A673 (cell line): ENCODE data around the gene PRKAA1. TPM values are rescaled to one million over a fixed set of nuclear protein-coding genes. Genes with fewer than 3 reads are reported as not detected.

ENCODE experiments used
- Bru-seq: library from RNA; stranded (reverse); fragments of 400-500 nt; gene quantifications from one replicate; lab custom pipeline; 2021; lab: Mats Ljungman, UMichigan
- BruChase-seq, 2 experiments: library from RNA; stranded (reverse); fragments of 400-500 nt; gene quantifications; one replicate each; lab custom pipeline; 2021; lab: Mats Ljungman, UMichigan
- BruUV-seq: library from RNA; stranded (reverse); fragments of 400-500 nt; replicated peaks from 2 replicates; lab custom pipeline; 2021; lab: Mats Ljungman, UMichigan
- CTCF ChIA-PET: fragments of 300-600 bp; sonication (Branson Sonifier 250); formaldehyde crosslinking; loops from one replicate; lab custom pipeline; 2022; ENCODE audit warnings: antibody characterized with exemption; lab: Charles Lee
- POLR2A ChIA-PET: fragments of 300-600 bp; sonication (Branson Sonifier 250); formaldehyde crosslinking; loops from one replicate; lab custom pipeline; 2022; ENCODE audit warnings: antibody characterized with exemption; ENCODE audit not compliant: low non-redundant PET; lab: Charles Lee
- DNase-seq: peaks from one replicate; pipeline ENCODE4 v3.0.0-alpha.2; 2015; ENCODE audit warnings: low spot score
- H3K27ac ChIP-seq: fragments of 200-600 bp; sonication (generic); 2 replicates; pipeline ENCODE4 v1.5.1; 2016; ENCODE audit warnings: mixed run types, low read depth, mild to moderate bottlenecking, mixed read lengths, antibody characterized with exemption, low read length; ENCODE audit not compliant: poor library complexity, severe bottlenecking
- H3K27me3 ChIP-seq: fragments of 200-600 bp; sonication (generic); replicated peaks from 2 replicates; pipeline ENCODE4 v1.6.1; 2017; ENCODE audit warnings: mixed run types, low read depth, mild to moderate bottlenecking, mixed read lengths, antibody characterized with exemption, low read length; ENCODE audit not compliant: insufficient read depth, poor library complexity
- H3K36me3 ChIP-seq: fragments of 200-600 bp; sonication (generic); 2 replicates; pipeline ENCODE4 v1.6.1; 2016; ENCODE audit warnings: mixed run types, mild to moderate bottlenecking, mixed read lengths, antibody characterized with exemption, low read length; ENCODE audit not compliant: insufficient read depth, poor library complexity, severe bottlenecking
- H3K4me1 ChIP-seq: fragments of 200-600 bp; sonication (generic); 2 replicates; pipeline ENCODE4 v1.6.1; 2017; ENCODE audit warnings: mixed run types, mild to moderate bottlenecking, mixed read lengths, antibody characterized with exemption, low read length; ENCODE audit not compliant: insufficient read depth, poor library complexity, severe bottlenecking
- H3K4me3 ChIP-seq: fragments of 200-600 bp; sonication (generic); 2 replicates; pipeline ENCODE4 v1.5.1; 2016; ENCODE audit warnings: low read depth, mixed run types, mild to moderate bottlenecking, mixed read lengths, low read length; ENCODE audit not compliant: poor library complexity, severe bottlenecking
- H3K9me3 ChIP-seq: fragments of 200-600 bp; sonication (generic); 2 replicates; pipeline ENCODE4 v1.6.1; 2016; ENCODE audit warnings: mixed run types, low read depth, mild to moderate bottlenecking, mixed read lengths, antibody characterized with exemption, low read length; ENCODE audit not compliant: poor library complexity, severe bottlenecking
- EZH2 ChIP-seq: fragments of 200-600 bp; sonication (generic); IDR thresholded peaks from 2 replicates; pipeline ENCODE4 v1.6.1; 2017; ENCODE audit warnings: borderline replicate concordance, low read depth, mild to moderate bottlenecking, mixed read lengths, antibody characterized with exemption, low read length; ENCODE audit not compliant: poor library complexity, severe bottlenecking
- intact Hi-C: fragments of 100-400 bp; cut with micrococcal nuclease; formaldehyde crosslinking; loops from one replicate; pipeline ENCODE4 v1.10.0; 2022; ENCODE audit not compliant: unreplicated experiment
- long read RNA-seq: library from polyadenylated mRNA; stranded (forward); transcript quantifications from one replicate; pipeline ENCODE4 v2.0.0, GENCODE V29; 2022
- total RNA-seq: library from RNA; stranded (reverse); gene quantifications from 2 replicates; pipeline ENCODE4 v1.2.3, GENCODE V29; 2021
- TF ChIP-seq, protein P1 (sequence below): fragments of 300-800, 200-600 bp; sonication (generic); conservative IDR thresholded peaks from 2 replicates; pipeline ENCODE4 v1.5.1; 2017; ENCODE audit warnings: low read depth, mild to moderate bottlenecking, antibody characterized with exemption, low read length, moderate library complexity, mixed read lengths

PRKAA1 gene
- total RNA-seq (114 TPM in 2 replicates), Bru-seq, nascent RNA (percentile 98 among the genes with signal in this experiment), BruChase-seq, experiment 1, labeled RNA remaining after a 2-hour chase (percentile 97 among the genes with signal in this experiment), BruChase-seq, experiment 2, labeled RNA remaining after a 6-hour chase (percentile 95 among the genes with signal in this experiment)
- long read RNA-seq, full-length matches to known transcripts, result 111 of 155 reads
- long read RNA-seq, partial matches to known transcripts, result 17 of 155 reads
- long read RNA-seq, other reads (novel, unspliced or antisense), result 27 of 155 reads

- ChIA-PET CTCF (interaction anchor here (0.6 to 1.0 kb wide), 4 partner anchors 16 to 712 kb away, joined by 3 to 9 read pairs (median 4); partner anchors contain the start of gene PLCXD3), POLR2A (interaction anchor here (0.5 kb wide), 1 partner anchor 1217 kb away, joined by 3 read pairs; no protein-coding TSS in a partner anchor)
- intact Hi-C loops, result no loop called here
- Histone ChIP-seq H3K4me3 (peak within 1 kb of the TSS; percentile 68), H3K27ac (peak within 1 kb of the TSS; percentile 96), H3K4me1 (peaks cover 17% of the 10 kb centered on the region), H3K27me3 (no peaks in the 10 kb centered on the region), H3K9me3 (no peaks in the 10 kb centered on the region), H3K36me3 (peaks cover 6% of the 10 kb centered on the region)
- no TSS peak for BruUV-seq
- peak; percentile 95 for DNase-seq
- TF ChIP-seq, protein P1, sequence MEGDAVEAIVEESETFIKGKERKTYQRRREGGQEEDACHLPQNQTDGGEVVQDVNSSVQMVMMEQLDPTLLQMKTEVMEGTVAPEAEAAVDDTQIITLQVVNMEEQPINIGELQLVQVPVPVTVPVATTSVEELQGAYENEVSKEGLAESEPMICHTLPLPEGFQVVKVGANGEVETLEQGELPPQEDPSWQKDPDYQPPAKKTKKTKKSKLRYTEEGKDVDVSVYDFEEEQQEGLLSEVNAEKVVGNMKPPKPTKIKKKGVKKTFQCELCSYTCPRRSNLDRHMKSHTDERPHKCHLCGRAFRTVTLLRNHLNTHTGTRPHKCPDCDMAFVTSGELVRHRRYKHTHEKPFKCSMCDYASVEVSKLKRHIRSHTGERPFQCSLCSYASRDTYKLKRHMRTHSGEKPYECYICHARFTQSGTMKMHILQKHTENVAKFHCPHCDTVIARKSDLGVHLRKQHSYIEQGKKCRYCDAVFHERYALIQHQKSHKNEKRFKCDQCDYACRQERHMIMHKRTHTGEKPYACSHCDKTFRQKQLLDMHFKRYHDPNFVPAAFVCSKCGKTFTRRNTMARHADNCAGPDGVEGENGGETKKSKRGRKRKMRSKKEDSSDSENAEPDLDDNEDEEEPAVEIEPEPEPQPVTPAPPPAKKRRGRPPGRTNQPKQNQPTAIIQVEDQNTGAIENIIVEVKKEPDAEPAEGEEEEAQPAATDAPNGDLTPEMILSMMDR, result peak; percentile 43
- TF ChIP-seq EZH2, result no peak
Observed at GRCh38 chr5:40798012-40798800, at the start of gene PRKAA1. PRKAA1 (minus strand) TSS chr5:40798374; CDS start chr5:40798189, 185 bp downstream.

DNA sequence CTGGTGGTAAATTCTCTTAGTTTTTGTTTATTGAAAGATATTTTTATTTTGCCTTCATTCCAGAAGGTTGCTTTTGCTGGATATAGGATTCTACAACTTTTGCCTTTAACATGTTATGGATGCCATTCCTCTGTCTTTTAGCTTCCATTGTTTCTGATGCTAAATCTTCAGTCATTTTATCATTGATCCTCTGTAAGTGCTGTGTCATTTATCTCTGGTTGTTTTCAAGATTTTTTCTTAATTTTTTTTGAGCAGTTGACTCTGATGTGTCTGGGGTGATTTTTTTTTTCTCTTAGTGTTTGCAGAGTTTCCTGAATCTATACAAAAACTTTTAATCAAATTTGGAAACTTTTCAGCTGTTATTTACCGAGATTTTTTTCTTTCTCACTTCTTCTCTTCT is 49.4 kb upstream of the PRKAA1 start:
- intact Hi-C loops, result no loop called here
- H3K27ac ChIP-seq, result no peak overlapping the region
- no peak for DNase-seq
- no peaks in the 10 kb centered on the region for H3K36me3 ChIP-seq
- POLR2A ChIA-PET, result no interaction called here
- H3K4me1 ChIP-seq, result no peaks in the 10 kb centered on the region
- TF ChIP-seq, protein P1, result no peak
- TF ChIP-seq EZH2, result no peak
- H3K4me3 ChIP-seq, result no peak overlapping the region
- no peaks in the 10 kb centered on the region for H3K27me3 ChIP-seq
- no peaks in the 10 kb centered on the region for H3K9me3 ChIP-seq
- BruUV-seq, result no TSS peak
- CTCF ChIA-PET, result no interaction called here

GRCh38 chr5:40846371-40846770 is 48.2 kb upstream of the PRKAA1 start:
- DNase-seq, result no peak
- H3K27ac ChIP-seq, result no peak overlapping the region
- no TSS peak for BruUV-seq
- TF ChIP-seq, protein P1, result no peak
- TF ChIP-seq EZH2, result no peak
- no peaks in the 10 kb centered on the region for H3K9me3 ChIP-seq
- POLR2A ChIA-PET, result no interaction called here
- no peak overlapping the region for H3K4me3 ChIP-seq
- CTCF ChIA-PET, result no interaction called here
- no peaks in the 10 kb centered on the region for H3K27me3 ChIP-seq
- no peaks in the 10 kb centered on the region for H3K36me3 ChIP-seq
- intact Hi-C loops, result no loop called here
- no peaks in the 10 kb centered on the region for H3K4me1 ChIP-seq
